MM.1S (cell line): ENCODE results near the gene KLK1.

Experiments used
- CTCF ChIP-seq: fragments of 300-600 bp; sonication (generic); IDR thresholded peaks from 2 replicates; pipeline ENCODE4 v1.5.1; 2016; ENCODE audit warnings: antibody characterized with exemption, low read length, mixed read lengths
- EZH2 ChIP-seq: fragments of 300-600 bp; sonication (generic); optimal IDR thresholded peaks from 2 replicates; pipeline ENCODE3; 2017; ENCODE audit warnings: low read depth, mild to moderate bottlenecking, antibody characterized with exemption, low read length, mixed read lengths
- EZH2phosphoT487 ChIP-seq: fragments of 300-600 bp; sonication (generic); IDR thresholded peaks from 2 replicates; pipeline ENCODE4 v1.6.1; 2018; ENCODE audit warnings: antibody characterized with exemption, low read length

GRCh38 chr19:50812474-50812873 is 11.1 kb downstream of the KLK1 start:
- TF ChIP-seq CTCF = no peak
- no peak for TF ChIP-seq EZH2phosphoT487
- no peak for TF ChIP-seq EZH2
